ENCODE data around the gene PXT1.
"Not testable (repeated sequence)": the region's sequence is repeated elsewhere in the genome, so short reads cannot be mapped to it uniquely, and the experiment has no call there.

PXT1 gene

DNA sequence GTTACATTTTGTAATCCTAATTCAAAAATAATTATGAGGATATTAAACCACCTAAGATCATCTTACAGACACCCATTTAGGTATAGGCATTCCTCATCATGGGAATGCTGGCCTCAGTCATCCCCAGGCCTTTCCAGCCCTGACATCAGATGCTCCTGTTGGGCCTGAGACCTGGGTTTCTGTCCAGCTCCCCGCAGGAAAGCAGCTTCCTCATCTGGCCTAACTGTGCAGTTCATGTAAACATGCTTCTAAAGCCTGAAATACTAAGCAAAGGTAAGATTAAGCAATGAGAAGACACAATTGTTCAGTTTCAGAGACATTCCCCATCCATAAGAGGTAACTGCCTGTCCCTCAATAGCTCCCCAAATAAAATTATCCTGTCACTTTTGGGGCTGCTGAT is 74.2 kb downstream of the PXT1 start:
- DNase-seq, result no peak

DNA sequence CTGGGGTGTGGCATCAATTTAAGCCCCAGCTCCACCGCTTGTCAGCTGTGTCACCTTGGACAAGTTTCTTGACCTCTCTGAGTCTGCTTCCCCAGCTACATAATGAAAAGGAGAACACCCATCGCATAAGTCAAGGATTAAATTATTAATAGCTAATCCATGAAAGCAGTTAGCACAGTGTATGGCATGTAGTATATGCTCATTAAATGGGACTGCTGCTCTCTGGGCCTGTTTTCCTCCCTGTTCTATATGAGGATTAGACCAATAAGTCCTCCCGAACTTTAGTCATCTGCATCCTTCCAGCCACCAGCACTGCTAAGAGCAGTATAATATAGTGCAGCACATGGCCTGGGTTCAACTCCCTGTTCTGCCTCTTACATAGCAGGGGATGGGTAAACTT is 74.9 kb downstream of the PXT1 start:
- no peak for DNase-seq

DNA sequence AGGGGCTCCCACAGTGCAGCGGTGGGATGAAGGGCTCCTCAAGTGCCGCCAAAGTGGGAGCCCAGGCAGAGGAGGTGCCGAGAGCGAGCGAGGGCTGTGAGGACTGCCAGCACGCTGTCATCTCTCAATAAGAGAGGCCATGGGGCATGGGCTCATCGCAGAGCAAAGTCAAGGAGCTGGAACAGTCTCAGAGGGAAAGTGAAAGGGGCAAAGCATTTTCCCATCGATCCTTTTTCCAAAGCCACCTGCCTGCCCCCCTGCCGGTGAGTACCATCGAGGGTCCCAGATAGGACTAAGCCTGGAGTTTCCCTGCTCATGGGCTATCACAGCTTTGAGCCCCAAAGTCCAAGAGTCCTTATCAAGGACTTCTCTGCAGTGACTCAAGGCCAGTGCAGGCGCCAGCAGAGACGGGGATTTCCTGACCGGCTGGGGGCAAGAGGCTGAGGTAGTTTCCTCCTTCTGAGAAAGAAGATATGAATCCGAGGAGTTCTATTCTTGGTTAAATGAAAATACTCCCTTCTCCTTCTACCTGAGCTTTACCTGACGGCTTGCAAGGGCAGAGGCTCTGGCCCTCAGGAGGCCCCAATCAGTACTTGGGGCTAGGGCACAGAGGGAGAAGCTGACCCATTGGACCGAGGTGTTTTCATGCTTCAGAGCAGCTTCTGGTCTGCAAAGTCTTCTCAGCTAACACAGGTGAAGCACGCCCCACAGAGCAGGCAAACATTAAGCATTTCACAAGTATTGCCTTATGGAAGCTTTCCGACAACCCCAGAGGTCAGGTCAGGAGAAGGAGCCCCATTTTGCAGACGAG is 77.8 kb downstream of the PXT1 start:
- DNase-seq, result no peak

DNA sequence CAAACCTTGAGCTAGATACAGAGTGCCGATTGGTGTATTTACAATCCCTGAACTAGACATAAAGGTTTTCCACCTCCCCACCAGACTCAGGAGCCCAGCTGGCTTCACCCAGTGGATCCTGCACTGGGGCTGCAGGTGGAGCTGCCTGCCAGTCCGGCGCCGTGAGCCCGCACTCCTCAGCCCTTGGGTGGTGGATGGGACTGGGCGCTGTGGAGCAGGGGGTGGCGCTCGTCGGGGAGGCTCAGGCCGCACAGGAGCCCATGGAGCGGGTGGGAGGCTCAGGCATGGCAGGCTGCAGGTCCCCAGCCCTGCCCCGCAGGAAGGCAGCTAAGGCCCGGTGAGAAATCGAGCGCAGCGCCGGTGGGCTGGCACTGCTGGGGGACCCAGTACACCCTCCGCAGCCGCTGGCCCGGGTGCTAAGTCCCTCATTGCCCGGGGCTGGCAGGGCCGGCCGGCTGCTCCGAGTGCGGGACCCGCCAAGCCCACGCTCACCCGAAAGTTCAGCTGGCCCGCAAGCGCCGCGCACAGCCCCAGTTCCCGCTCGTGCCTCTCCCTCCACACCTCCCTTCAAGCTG is 78.5 kb downstream of the PXT1 start:
- not testable (repeated sequence) for DNase-seq

DNA sequence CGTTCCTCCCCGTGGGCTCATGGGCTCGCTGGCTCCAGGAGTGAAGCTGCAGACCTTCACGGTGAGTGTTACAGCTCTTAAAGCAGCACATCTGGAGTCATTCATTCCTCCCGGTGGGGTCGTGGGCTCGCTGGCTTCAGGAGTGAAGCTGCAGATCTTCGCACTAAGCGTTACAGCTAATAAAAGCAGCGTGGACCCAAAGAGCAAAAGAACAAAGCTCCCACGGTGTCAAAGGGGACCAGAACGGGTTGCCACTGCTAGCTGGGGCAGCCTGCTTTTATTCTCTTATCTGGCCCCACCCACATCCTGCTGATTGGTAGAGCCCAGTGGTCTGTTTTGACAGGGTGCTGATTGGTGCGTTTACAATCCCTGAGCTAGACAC is 79.3 kb downstream of the PXT1 start:
- not testable (repeated sequence) for DNase-seq

DNA sequence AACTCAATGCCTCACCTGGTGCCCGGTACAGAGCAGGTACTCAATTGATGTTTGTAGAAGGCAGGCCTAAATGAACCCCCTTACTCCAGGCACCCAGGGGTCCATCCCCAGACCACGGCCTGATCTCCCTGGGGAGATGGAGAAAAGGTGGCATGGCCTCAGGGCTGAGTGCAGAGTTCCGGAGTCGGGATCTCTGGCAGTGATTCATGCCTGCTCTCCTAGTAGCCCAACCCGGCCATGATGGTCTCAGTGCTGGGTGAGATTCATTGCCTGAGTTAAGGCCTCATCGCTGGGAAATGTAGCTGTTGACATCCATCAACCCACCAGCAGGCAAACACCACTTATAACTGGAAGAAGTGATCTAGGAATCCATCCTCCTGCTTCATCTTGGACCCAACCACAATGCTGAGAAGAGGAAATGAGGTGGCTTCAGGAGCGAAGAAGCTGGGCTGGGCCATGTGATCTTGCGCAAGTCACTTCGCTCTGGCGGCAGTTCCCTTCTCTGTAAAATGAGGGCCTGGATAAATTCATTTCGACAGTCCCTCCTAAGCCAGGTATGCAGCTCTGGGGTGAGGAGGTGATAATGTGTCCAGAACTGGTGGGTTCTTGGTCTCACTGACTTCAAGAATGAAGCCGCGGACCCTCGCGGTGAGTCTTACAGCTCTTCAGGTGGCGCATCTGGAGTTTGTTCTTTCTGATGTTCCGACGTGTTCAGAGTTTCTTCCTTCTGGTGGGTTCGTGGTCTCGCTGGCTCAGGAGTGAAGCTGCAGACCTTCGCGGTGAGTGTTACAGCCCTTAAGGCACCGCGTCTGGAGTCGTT is 79.9 kb downstream of the PXT1 start:
- no peak for DNase-seq

DNA sequence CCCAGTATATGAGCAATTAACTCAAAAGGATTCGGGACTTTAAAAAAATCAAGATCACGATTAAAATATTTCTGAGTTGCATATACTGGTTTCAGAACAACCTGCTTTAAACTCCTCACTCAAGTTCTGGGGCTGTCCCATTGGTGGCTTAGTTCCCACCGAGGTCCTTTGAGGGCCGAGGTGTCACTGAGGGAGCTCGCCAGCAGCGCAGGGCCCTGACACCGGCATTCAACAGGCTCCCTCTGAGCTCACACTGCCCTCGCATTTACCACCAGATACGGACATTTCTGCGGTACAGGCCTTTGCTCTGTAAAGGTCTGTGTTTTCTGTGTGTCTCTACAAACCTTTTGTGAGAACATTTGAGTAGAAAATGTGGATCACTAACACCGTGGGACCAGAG is 81.6 kb downstream of the PXT1 start:
- no peak for DNase-seq

DNA sequence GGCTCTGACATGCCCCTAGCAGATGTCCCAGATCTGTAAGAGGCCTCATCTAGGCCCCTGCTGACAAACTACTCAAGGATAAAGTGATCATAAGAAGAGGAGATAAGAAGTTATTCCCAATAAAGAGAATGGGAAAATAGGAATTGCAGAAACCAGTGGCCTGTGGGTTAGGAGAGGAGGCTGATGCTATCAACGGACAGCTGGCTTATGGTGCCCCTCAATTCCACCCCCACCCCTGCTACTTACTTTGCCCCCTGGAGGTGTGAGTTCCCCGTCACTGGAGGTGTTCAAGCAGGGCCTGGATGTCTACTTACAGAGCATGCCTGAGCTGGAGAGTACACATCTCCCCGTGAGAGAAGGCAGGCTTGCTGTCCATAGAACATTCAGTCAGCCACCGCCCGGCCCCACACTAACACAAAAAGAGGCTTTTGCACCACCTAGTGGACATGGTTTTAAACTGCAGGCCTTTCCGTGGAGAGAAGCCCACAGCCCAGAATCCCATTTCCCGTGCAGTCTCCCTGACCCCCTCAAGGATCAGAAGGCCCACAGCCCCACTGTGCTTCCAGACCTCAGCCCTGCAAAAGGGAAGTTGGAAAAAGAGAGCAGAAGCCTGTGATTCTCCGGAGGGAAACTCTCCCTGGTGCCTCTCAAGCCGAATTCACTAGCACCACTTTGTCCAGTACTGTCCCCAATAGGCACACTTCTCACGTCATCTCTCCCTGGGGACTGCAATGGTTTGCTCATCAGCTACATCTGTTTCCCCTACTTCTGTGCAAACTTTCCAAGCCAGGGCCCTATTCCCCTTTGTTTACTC is 82.2 kb downstream of the PXT1 start:
- DNase-seq, result peak; percentile 32 to 73 (median 52)

DNA sequence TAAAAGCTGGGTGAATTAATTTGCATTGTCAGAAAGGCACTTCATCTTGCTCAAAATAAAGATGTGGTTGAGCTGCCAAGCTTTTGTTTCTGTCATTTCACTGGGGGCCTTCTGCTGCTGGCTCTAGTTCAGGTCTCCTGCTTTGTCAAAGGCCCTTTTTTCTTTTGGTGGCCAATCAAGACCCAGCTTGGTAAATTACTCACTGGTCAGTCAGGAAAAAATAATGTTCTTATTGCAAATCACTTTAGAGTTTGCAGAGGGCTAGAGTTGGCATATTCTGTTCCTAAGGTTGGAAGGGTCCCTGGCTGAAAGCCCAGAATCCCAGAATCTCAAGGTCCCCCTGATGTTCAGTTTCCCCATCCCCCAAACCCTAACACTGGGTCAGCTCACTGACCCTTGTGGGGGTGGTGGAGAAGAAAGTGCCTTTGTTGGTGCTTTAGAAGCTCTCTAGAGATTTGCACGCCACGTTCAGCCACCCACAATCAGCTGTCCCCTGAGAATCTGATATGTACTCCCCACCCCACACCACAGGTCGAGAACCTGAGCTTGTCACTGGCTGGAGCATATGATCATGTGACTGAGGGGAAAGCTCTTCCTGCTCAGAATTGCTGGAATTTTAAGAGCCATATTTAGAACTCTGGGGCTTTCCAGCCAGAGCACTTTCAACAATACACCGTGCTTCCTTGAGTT is 84.3 kb downstream of the PXT1 start:
- no peak for DNase-seq

DNA sequence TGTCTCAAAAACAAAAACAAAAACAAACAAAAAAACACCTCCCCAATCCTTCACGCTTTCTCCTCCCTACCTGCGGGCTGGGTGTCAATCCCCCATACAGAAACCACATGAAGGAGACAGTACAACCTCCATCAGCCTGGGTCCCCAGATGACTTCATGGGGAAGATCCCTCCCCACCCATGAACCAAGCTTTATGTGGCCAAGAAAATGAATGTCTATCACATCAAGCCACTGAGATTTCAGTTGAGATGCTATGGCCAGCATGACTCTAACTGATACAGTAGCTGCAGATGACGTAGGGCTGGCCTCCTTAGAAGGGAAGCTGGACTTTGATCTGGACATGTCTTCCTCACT is 84.8 kb downstream of the PXT1 start:
- DNase-seq, result no peak

DNA sequence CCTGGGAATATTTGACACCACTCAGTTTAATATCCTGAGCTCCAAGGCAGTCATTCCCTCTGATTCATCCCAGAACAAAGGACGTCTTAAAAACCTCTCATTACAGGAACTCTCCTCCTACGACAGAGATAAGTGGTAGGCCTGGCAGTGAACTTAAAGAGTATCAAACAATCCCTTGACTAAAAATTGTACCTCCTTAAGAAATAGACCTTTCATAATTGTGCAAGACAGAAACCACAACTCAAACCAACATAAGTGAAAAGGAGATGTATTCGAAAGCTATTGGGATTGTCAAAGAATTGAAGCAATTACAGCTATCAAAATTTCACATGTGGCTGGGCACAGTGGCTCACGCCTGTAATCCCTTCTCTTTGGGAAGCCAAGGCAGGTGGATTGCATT is 86.8 kb downstream of the PXT1 start:
- no peak for DNase-seq

DNA sequence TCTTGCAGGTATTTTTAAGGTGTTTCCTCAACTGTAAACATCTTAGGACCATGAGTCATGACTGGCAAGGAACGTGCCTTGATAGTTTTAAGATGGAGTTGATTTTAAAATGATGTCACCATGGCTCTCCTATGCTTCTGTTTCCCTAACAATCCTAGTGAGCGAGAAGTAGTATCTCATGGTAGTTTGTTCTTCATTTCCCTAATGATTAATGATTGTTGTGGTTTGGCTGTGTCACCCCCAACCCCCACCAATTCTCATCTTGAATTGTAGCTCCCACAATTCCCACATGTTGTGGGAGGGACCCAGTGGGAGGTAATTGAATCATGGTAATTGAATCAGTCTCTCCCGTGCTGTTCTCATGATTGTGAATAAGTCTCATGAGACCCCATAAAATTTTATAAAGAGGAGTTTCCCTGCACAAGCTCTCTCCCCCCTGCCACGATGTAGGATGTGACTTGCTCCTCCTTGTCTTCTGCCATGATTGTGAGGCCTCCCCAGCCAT is 89.2 kb downstream of the PXT1 start:
- no peak for DNase-seq

DNA sequence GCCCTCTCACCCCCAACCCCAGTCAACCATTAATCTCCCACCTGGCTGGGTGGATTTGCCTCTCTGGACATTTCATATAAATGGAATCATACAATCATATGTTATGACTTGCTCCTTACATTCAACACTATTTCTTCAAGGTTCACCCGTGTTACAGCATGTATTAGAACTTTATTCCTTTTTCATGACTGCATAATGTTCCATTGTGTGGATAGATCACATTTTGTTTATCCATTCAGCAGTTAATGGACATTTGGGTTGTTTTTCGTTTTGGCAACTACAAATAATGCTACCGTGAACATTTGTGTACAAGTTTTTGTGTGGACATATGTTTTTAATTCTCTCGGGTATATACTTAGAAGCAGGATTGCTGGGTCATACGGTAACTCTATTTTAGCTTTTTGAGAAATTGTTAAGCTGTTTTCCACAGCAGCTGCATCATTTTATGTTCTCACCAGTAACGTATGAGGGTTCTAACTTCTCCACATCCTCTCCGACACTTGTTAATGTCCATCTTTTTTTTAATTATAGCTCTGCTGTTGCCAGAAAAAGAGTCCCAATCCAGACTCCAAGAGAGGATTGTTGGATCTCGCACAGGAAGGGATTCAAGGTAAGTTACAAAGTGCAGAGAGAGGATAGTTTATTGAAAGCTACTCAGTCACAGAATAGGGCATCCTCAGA is 90.0 kb downstream of the PXT1 start:
- no peak for DNase-seq

DNA sequence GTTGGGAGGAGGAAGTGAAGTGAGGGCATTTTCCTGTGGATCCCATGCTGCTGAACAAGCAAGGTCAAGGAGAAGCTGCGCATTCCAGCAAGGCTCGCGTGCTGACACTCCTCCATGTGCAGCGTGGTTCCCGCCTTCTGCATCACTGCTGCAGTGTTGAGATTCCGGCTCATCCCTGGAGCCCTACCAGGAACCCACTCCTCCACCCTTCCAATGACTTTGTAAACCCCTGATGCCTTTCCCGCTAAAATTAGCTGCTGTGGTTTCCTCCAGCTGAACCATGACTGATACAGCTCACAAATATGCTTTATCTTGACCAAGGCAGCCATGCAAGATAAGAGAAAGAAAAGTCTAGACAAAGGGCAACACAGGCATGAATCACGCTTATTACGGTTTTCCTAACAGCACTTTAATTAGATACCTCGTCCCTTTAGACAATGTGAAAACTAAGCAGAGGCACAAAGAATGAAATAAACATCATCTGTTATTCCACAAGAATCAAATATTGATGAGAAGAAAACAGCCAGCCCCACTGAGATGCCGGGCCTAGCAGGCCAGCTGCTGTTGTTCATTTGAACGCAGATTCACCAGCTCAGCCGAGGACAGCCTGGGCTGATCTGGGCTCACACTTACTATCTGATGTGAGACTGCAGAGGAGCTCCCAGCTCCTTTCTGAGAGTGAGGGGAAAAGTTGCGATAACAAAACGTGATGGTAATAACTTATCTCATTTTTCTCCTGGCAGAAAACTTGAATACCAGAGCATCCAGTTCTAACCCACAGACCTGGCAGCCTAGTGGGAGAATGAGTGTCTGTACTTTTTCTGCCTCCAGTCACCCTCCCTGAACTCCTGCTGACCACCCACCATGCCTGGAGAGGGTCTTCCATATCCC is 91.7 kb downstream of the PXT1 start:
- no peak for DNase-seq

DNA sequence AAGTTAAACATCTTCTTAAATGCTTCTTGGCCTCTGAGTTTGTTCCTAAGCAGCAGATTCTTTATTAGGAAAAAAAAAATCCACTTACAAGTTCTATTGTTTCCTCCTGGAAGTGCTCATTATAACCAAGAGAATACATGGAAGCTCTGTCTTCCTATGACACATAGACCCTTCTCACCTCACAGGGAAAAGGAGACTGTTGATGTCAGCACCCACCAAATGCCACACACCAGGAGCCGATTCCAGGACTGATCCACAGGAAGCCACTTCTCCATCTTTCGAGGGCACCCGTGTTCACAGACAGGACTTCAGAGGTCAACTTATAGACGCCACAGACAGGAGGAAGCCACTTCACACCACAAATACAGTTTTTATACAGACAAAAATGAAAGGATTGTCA is 92.6 kb downstream of the PXT1 start:
- no peak for DNase-seq

DNA sequence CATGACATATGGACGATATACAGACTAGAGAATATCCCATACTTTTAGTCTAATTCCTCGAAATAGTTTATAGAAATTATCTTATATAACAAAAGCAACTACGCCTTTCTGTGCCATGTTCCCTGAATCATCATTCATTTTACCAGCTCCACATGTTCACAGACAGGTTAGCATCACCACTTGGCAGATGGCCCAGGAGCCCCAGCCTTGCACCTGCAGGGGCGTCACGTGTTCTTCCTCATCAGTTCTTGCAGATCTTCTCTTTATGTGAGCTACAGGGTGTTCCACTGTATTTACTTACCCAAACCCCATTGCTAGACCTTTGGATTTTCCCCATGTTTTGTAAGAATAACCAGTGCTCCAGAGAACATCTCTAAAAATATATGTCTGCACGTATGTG is 93.4 kb downstream of the PXT1 start:
- peak in 5 of 6 experiments; percentile 8 to 34 (median 19) for DNase-seq

DNA sequence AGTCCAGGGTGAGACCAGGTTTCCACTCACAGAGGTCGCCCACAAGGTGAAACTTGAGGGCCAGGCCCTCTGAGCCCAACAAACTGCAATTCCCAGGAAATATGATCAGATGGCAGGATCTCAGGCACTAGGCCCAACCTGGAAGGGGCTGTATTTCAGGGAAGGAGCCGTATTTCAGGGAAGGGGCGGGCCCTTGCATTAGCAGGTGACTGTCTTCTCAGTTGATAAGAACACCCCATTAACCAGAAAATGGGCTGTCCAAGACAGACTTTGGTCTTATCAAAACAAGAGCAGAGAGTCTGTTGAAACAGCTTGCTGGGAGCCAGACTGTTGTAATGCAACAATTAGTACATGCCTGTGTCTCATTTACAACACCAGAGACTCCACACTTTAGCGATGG is 95.0 kb downstream of the PXT1 start:
- DNase-seq, result no peak

DNA sequence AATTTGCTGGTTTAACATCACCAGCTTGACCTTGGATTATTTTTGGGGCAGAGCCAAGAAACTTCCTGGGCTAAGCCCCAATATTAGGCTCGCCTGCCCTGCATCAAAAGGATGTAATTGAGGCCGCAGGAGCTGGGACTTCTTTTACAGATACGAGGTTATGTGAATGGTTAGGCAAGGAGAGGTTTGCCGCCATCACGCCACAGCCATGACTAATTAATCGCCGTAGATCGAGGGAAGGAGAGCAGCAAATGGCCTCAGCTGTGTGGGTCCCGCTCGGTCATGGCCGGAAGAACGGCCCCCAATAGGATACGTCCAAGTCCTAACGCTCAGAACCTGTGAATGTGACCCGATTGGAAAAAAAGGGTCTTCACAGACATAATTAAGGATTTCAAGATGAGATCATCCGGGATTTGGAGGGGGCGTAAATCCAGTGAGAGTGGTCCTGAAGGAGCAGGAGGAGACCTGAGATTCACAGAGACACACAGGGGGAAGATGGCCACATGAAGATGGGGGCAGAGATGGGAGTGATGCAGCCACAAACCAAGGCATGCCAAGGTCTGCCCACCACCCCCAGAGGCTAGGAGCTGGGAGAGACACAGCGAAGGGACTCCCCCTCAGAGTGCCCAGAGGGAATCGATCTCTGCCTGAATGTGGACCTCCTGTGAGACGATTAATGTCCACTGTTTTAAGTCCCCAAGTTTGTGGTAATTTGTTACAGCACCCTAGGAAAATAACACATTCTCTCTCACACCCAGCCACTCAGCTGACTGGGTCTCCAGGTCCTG is 96.0 kb downstream of the PXT1 start:
- DNase-seq, result no peak

DNA sequence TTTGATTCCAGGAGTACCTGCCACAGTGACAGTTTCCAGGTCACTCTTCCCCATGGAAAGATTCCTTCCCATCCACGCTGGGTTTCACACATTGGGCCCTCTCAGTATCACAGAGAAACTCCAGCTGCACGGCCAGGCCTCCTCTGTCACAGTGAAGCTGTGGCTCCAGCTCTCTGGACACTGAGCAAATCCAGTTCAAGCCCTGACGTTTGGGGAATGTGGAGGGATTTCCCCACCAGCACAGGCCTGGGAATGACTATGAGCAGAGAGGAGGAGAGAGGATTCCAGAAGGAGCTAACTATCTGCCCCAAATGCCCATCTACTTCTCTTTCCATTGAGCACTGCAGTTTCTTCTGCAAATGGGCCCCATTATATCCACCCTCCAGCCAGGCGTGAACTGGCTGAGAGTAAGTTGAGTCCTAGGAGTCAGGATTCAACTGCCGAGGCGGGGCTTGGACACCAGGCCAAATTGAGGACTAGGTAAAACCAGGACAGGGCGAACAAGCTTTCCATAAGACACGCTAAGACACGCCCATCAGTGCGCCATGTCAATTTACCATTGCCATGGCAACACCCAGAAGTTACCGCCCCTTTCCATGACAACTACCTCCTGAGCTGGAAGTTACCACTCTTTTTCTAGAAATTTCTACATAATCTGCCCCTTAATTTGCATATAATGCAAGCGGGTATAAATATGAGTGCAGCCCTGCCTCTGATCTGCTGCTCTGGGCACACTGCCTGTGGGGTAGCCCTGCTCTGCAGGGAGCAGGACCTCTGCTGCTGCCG is 96.8 kb downstream of the PXT1 start:
- no peak for DNase-seq

Data from stimulated activated naive CD4-positive, alpha-beta T cell (primary cell).